Measurements from ENCODE around the gene CEBPA. TPM values are rescaled to one million over a fixed set of nuclear protein-coding genes. Genes with fewer than 3 reads are reported as not detected.

Gene CEBPA
- total and polyA plus RNA-seq, 2 donors (not counting 1 experiment from before 2014, with no cell fraction given), result 1.7 to 2.6 TPM

- CTCF ChIA-PET, result no interaction called here
- intact Hi-C loops (cut with micrococcal nuclease), result no loop called here
- no peaks in the 10 kb centered on the region for H3K4me1 ChIP-seq (ENCODE audit: control insufficient read depth in 2 of 2, insufficient read depth in 2 of 2, low read length in 2 of 2)
These were observed 30.9 kb downstream of the CEBPA start for GRCh38 chr19:33271246-33272021.

More at GRCh38 chr19:33271246-33272021, 30.9 kb downstream of the CEBPA start:
- ATAC-seq (ENCODE audit: low read depth) (no peak), DNase-seq (no peak)
- Mint-ChIP-seq H3K4me3 (no peak overlapping the region), H3K27ac (no peak overlapping the region), H3K27me3 (no peaks in the 10 kb centered on the region), H3K9me3 (ENCODE audit: insufficient read depth) (no peaks in the 10 kb centered on the region), H3K4me1 (no peaks in the 10 kb centered on the region)
- H3K27ac ChIP-seq (ENCODE audit: low read length in 2 of 2), result no peak overlapping the region
- 87% methylated on average over 6 of the region's 12 CpGs for WGBS (ENCODE audit: insufficient coverage)
- peaks cover 0 to 5% (median 0%) of the 10 kb centered on the region in 4 experiments for H3K27me3 ChIP-seq (replicated peaks in 1 of 4; ENCODE audit: control extremely low read depth in 1 of 4, control insufficient read depth in 3 of 4, insufficient read depth in 4 of 4, low read length in 3 of 4)
- no peak overlapping the region for H3K9ac ChIP-seq (ENCODE audit: low read length)
- no peaks in the 10 kb centered on the region for H3K36me3 ChIP-seq (replicated peaks in 1 of 2; ENCODE audit: control extremely low read depth in 1 of 2, control insufficient read depth in 1 of 2, extremely low read depth in 1 of 2, insufficient read depth in 2 of 2, low read length in 1 of 2)
- no peaks in the 10 kb centered on the region for H4K20me1 ChIP-seq (ENCODE audit: control insufficient read depth, insufficient read depth, low read length, poor library complexity, severe bottlenecking)
- POLR2A ChIA-PET, result no interaction called here
- no peak overlapping the region for H2AFZ ChIP-seq (ENCODE audit: insufficient read depth, low read depth, low read length, poor library complexity, severe bottlenecking)
- TF ChIP-seq EZH2 (IDR thresholded peaks at IDR 0.05; ENCODE audit: borderline replicate concordance, insufficient read depth, low read depth, low read length, poor library complexity, severe bottlenecking), result no peak
- no peak for TF ChIP-seq CTCF (IDR thresholded peaks at IDR 0.05)
- no peaks in the 10 kb centered on the region for H3K79me2 ChIP-seq (ENCODE audit: control insufficient read depth, insufficient read depth, low read length)
- no peaks in the 10 kb centered on the region for H3K9me3 ChIP-seq (ENCODE audit: control extremely low read depth in 1 of 3, control insufficient read depth in 2 of 3, insufficient read depth in 1 of 3, low read length in 2 of 3)
- no peak overlapping the region for H3K4me3 ChIP-seq (ENCODE audit: control extremely low read depth in 1 of 5, extremely low read depth in 1 of 5, insufficient read depth in 1 of 5, low read depth in 2 of 5, low read length in 4 of 5)
- no peak overlapping the region for H3K4me2 ChIP-seq (replicated peaks; ENCODE audit: low read depth, low read length, poor library complexity, severe bottlenecking)

Data from B cell (primary cell).